Islet precursor cell (in vitro differentiated cells): Measurements from ENCODE around the gene TMEM164.

ENCODE experiments used
- DNase-seq: peaks from one replicate; pipeline ENCODE4 v3.0.0-alpha.2; 2018

TMEM164 gene

DNA sequence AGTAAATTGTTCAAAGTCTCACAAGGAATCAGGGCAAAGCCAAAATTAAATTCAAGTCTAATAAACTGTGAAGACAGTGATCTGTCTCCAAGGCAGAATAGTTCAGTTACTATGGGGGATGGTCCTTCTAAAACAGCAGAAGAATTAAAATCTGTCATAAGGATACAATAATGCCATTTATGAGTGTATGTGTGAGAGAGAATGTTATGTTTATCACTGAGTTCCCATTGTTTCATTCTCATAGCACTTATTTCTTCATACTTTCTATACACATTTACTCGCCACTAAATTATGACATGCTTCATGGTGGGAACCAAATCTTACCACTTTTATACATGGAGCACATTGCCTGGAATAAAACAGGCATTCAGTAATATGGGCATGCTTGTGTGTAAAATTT, 212.5 kb downstream of the TMEM164 start:
- no peak for DNase-seq

DNA sequence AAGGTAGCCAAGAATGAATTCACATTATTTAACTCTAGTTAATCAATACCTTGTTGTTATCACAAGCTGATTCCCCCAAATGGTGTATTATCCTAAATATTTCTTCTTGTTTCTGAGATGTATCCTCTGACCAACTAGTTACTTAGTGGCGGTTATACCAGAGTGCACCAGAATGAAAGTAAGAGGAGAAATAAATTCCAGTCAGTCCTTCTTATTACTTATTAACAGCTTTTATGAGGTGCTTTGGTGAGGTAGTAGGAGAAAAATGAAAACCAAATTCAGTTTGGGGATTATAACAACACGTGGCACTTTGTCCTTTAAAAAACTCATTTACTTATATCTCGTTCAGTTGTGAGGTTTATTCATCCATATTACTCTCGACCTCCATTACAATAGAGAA, 213.1 kb downstream of the TMEM164 start:
- no peak for DNase-seq

DNA sequence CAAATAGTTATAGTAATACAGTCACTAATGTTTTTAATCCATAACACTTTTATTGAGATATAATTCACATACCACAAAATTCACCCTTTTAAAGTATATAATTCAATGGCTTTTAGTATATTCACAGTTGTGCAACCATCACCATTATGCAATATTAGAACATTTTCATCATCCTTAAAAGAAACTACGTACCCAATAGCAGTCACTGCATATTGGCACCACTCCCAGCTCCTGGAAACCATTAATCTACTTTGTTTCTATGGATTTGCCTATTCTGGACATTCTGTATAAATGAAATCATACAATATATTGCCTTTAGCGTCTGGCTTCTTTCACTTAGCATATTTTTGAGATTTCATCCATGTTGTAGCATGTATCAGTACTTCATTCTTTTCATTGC, 215.7 kb downstream of the TMEM164 start:
- DNase-seq, result no peak

DNA sequence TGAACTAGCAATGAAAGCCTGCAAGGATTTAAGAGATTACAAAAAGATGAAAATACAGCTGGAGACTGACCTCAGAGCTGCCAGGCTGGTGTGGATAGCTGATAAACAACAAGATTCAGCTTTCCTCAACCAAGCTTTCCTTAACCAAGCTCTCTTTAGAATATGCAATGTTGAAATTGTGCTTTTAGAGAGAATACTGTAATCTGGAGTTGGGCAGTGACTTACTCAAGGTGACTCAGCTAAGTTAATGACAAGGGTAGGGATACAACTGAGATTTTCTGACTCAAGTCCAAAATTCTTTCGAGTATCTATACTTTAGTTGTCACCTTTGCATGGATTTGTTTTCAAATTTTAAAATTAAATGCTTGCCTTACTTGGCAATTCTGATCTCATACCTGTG, 217.0 kb downstream of the TMEM164 start:
- DNase-seq, result no peak

DNA sequence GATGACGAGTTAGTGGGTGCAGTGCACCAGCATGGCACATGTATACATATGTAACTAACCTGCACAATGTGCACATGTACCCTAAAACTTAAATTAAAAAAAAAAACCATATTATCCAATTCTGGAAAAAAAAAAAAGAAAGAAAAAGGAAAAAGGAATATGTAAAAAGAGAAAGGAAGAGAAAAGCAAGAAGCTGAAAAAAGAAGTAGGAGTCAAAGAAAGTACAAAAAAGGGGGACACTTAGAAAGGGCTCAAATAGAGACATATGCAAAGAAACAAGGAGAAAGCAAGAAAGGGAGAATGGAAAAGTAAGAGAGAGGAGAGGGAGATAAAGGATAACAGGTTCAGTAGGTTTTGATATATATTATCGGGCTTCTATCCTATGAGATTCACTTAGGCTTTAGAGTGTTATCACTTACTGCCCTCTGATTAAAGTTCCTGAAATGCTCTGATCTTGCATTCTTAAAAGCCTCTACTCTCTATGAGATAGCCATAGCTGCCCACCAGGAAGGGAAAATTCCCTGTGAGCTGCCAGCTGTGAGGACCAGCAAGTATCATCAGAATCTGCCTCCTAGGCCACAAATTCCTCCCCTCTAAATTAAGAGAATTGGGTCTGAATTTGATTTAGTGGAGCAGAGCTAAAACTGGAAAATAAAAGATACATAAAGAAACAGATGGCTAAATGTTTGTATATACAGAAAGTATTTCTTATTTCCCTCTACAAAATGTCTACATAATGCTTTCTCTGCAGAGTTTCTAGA, 219.8 kb downstream of the TMEM164 start:
- DNase-seq, result no peak

DNA sequence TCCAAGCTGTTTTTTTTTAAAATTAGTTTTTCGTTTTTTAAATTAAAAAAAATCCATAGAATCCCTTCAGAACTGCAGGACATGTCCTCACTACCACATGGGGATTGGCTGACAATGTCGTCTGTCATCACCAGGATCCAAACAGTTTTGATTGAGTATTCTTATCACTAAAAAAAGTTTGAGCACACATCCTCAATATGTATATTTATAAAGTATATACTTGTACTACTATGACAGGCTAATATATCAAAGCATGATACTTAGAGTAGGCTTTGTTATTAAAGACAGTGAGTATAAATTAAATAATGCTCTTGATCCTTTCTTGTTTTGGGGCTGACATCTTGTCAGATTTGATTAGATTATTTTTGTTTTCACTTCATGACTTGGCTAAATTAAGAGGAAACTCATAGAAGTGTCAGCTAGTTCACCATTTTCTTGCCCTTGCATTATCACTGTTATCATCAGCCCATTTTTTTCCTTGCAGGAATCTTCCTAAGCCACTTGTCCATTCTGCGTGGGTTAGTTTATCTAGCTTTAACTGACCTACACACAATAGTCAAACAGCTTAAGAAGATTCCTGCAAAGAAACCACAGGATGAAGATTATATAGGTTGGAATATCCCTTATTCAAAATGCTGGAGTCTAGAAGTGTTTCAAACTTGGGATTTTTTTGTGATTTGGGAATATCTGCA, 222.2 kb downstream of the TMEM164 start:
- no peak for DNase-seq

DNA sequence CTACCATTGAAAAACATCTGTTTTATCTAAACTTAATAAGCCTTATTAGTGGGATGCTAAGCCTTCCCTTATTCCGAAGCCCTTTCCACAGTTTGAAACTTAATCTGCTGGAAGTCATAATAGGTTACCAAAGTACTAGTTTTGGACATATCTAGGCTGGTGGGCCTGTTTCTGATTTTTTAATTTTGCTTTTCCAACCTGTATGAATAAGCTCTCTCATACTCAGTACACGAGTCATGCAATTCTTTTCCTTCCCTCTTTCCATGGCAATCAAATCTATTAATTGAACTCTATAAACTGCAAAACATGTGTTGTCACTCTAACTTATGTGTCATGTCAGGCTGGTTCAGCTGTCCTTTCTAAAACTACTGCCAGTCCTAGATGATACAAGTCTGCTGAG, 224.0 kb downstream of the TMEM164 start:
- no peak for DNase-seq
